ENCODE results near the gene VIT. TPM values are rescaled to one million over a fixed set of nuclear protein-coding genes. Genes with fewer than 3 reads are reported as not detected.

Gene VIT
- total RNA-seq, 4 donors from 2014 or later, result 21.3 to 42.7 (median 28.9) TPM

- 75 to 77% methylated on average over 4 of the region's 4 CpGs for WGBS, 2 donors (ENCODE audit: low coverage in 1 of 2)
- Histone ChIP-seq H3K4me3 (no peak overlapping the region), H3K36me3 (no peaks in the 10 kb centered on the region), H3K9me3 (no peaks in the 10 kb centered on the region), H3K27me3 (no peaks in the 10 kb centered on the region), H3K27ac (no peak overlapping the region), H3K4me1 (no peaks in the 10 kb centered on the region)
- no peak for ATAC-seq
- TF ChIP-seq POLR2A (IDR thresholded peaks at IDR 0.05) (no peak), POLR2AphosphoS5 (IDR thresholded peaks at IDR 0.05) (no peak), EP300 (IDR thresholded peaks at IDR 0.05) (no peak), CTCF (IDR thresholded peaks at IDR 0.05) (no peak)
Observed at GRCh38 chr2:36737131-36737750, 40.7 kb downstream of the VIT start.

GRCh38 chr2:36740061-36740460, 43.6 kb downstream of the VIT start:
- ATAC-seq, result no peak
- TF ChIP-seq CTCF (IDR thresholded peaks at IDR 0.05) (no peak), POLR2AphosphoS5 (IDR thresholded peaks at IDR 0.05) (no peak), EP300 (IDR thresholded peaks at IDR 0.05) (no peak), POLR2A (IDR thresholded peaks at IDR 0.05) (no peak)

GRCh38 chr2:36741188-36741837, 44.8 kb downstream of the VIT start:
- no peak overlapping the region for H3K4me3 ChIP-seq
- H3K27ac ChIP-seq, result no peak overlapping the region
- no peaks in the 10 kb centered on the region for H3K4me1 ChIP-seq
- no peaks in the 10 kb centered on the region for H3K27me3 ChIP-seq
- TF ChIP-seq POLR2AphosphoS5 (IDR thresholded peaks at IDR 0.05) (no peak), POLR2A (IDR thresholded peaks at IDR 0.05) (no peak), CTCF (IDR thresholded peaks at IDR 0.05) (no peak), EP300 (IDR thresholded peaks at IDR 0.05) (no peak)
- no peaks in the 10 kb centered on the region for H3K36me3 ChIP-seq
- WGBS, 2 donors (ENCODE audit: low coverage in 1 of 2), result 45 to 50% methylated on average over 3 to 5 of the region's 5 CpGs
- H3K9me3 ChIP-seq, result peaks cover 0 to 4% (median 0%) of the 10 kb centered on the region in 3 donors
- ATAC-seq, result no peak

More at GRCh38 chr2:36740061-36740460, 43.6 kb downstream of the VIT start:
- Histone ChIP-seq H3K4me1 (no peaks in the 10 kb centered on the region), H3K9me3 (peaks cover 0 to 4% (median 0%) of the 10 kb centered on the region in 3 donors), H3K27ac (no peak overlapping the region), H3K36me3 (no peaks in the 10 kb centered on the region), H3K27me3 (no peaks in the 10 kb centered on the region), H3K4me3 (no peak overlapping the region)
- WGBS, 2 donors (ENCODE audit: low coverage in 1 of 2), result 63% methylated on average over 5 of the region's 5 CpGs; no CpG with 5 or more reads in 1 of the 2 donors

GRCh38 chr2:36743954-36744353, 47.4 kb downstream of the VIT start:
- ATAC-seq, result no peak
- H3K4me3 ChIP-seq, result no peak overlapping the region
- TF ChIP-seq EP300 (IDR thresholded peaks at IDR 0.05) (no peak), POLR2A (IDR thresholded peaks at IDR 0.05) (no peak), CTCF (IDR thresholded peaks at IDR 0.05) (no peak), POLR2AphosphoS5 (IDR thresholded peaks at IDR 0.05) (no peak)
- WGBS, 2 donors (ENCODE audit: low coverage in 1 of 2), result 73 to 89% methylated on average over 2 of the region's 2 CpGs
- H3K36me3 ChIP-seq, result no peaks in the 10 kb centered on the region
- no peaks in the 10 kb centered on the region for H3K4me1 ChIP-seq
- peaks cover 2% of the 10 kb centered on the region for H3K27me3 ChIP-seq
- peaks cover 0 to 4% (median 0%) of the 10 kb centered on the region in 3 donors for H3K9me3 ChIP-seq
- no peak overlapping the region for H3K27ac ChIP-seq

GRCh38 chr2:36748166-36748565, 51.7 kb downstream of the VIT start:
- no peaks in the 10 kb centered on the region for H3K36me3 ChIP-seq
- ATAC-seq, result no peak
- H3K27me3 ChIP-seq, result peaks cover 18% of the 10 kb centered on the region
- H3K4me3 ChIP-seq, result no peak overlapping the region
- H3K4me1 ChIP-seq, result no peaks in the 10 kb centered on the region
- WGBS, 2 donors (ENCODE audit: low coverage in 1 of 2), result 80% methylated on average over 1 of the region's 1 CpG; no CpG with 5 or more reads in 1 of the 2 donors
- TF ChIP-seq EP300 (IDR thresholded peaks at IDR 0.05) (no peak), POLR2A (IDR thresholded peaks at IDR 0.05) (no peak), POLR2AphosphoS5 (IDR thresholded peaks at IDR 0.05) (no peak), CTCF (IDR thresholded peaks at IDR 0.05) (no peak)
- no peak overlapping the region for H3K27ac ChIP-seq
- peaks cover 0 to 4% (median 0%) of the 10 kb centered on the region in 3 donors for H3K9me3 ChIP-seq
